PC-9 (cell line): ENCODE measurements around the gene MLIP. TPM values are rescaled to one million over a fixed set of nuclear protein-coding genes. Genes with fewer than 3 reads are reported as not detected.

Source experiments
- BruUV-seq: library from RNA; stranded (reverse); fragments of 400-500 nt; replicated peaks from 2 replicates; lab custom pipeline; 2021; lab: Mats Ljungman, UMichigan
- CTCF ChIA-PET: fragments of 300-600 bp; sonication (Branson Sonifier 250); formaldehyde crosslinking; loops from one replicate; lab custom pipeline; 2022; ENCODE audit warnings: antibody characterized with exemption; lab: Charles Lee
- POLR2A ChIA-PET: fragments of 300-600 bp; sonication (Branson Sonifier 250); formaldehyde crosslinking; loops from one replicate; lab custom pipeline; 2022; ENCODE audit warnings: antibody characterized with exemption; ENCODE audit not compliant: unreplicated experiment; lab: Charles Lee
- DNase-seq, 2 experiments: peaks; one replicate each; pipeline versions ENCODE4 v3.0.0 to v3.0.0-alpha.2; 2015 to 2022; ENCODE audit warnings: mixed read lengths in 1 of 2
- H2AFZ ChIP-seq: fragments of 200-600 bp; sonication (generic); 2 replicates; pipeline ENCODE4 v1.8.1; 2017; ENCODE audit warnings: antibody characterized with exemption
- H3F3A ChIP-seq: fragments of 200-600 bp; sonication (generic); 2 replicates; pipeline ENCODE4 v1.8.1; 2017; ENCODE audit warnings: antibody characterized with exemption, mild to moderate bottlenecking, low read depth; ENCODE audit not compliant: insufficient read depth
- H3K27ac ChIP-seq: fragments of 200-600 bp; sonication (generic); 2 replicates; pipeline ENCODE4 v1.6.1; 2016; ENCODE audit warnings: mixed run types
- H3K27me3 ChIP-seq: fragments of 200-600 bp; sonication (generic); 2 replicates; pipeline ENCODE4 v1.6.1; 2016; ENCODE audit warnings: low read depth, mixed run types; ENCODE audit not compliant: insufficient read depth
- H3K36me3 ChIP-seq: fragments of 200-600 bp; sonication (generic); 2 replicates; pipeline ENCODE4 v1.6.1; 2016; ENCODE audit warnings: low read depth, mixed run types
- H3K4me1 ChIP-seq: fragments of 200-600 bp; sonication (generic); replicated peaks from 2 replicates; pipeline ENCODE4 v1.6.1; 2016; ENCODE audit warnings: mixed run types; ENCODE audit not compliant: insufficient read depth
- H3K4me2 ChIP-seq: fragments of 200-600 bp; sonication (generic); 2 replicates; pipeline ENCODE4 v1.6.1; 2017; ENCODE audit warnings: mixed run types
- H3K4me3 ChIP-seq: fragments of 200-600 bp; sonication (generic); 2 replicates; pipeline ENCODE4 v1.6.1; 2016; ENCODE audit warnings: mixed run types
- H3K79me2 ChIP-seq: fragments of 200-600 bp; sonication (generic); 2 replicates; pipeline ENCODE4 v1.6.1; 2017; ENCODE audit warnings: low read depth, mixed run types
- H3K9me2 ChIP-seq: fragments of 200-600 bp; sonication (generic); 2 replicates; pipeline ENCODE4 v1.8.1; 2017; ENCODE audit warnings: mild to moderate bottlenecking; ENCODE audit not compliant: insufficient read depth
- H3K9me3 ChIP-seq: fragments of 200-600 bp; sonication (generic); 2 replicates; pipeline ENCODE4 v1.8.1; 2016; ENCODE audit warnings: low read depth; ENCODE audit not compliant: insufficient read depth
- H4K20me1 ChIP-seq: fragments of 200-600 bp; sonication (generic); 2 replicates; pipeline ENCODE4 v1.8.1; 2017; ENCODE audit not compliant: insufficient read depth
- CTCF ChIP-seq: fragments of 200-600 bp; sonication (generic); conservative IDR thresholded peaks from 2 replicates; pipeline ENCODE4 v1.6.1; 2017; ENCODE audit warnings: mixed run types, antibody characterized with exemption, mild to moderate bottlenecking, moderate library complexity
- EZH2 ChIP-seq: fragments of 200-600 bp; sonication (generic); IDR thresholded peaks from 2 replicates; pipeline ENCODE4 v1.8.0; 2017; ENCODE audit warnings: antibody characterized with exemption, low read depth
- intact Hi-C: fragments of 100-400 bp; cut with micrococcal nuclease; formaldehyde crosslinking; loops from one replicate; pipeline ENCODE4 v1.10.0; 2022; ENCODE audit not compliant: unreplicated experiment
- total RNA-seq: library from RNA; stranded (reverse); gene quantifications from 2 replicates; pipeline ENCODE4 v1.2.3, GENCODE V29; 2021

Gene MLIP
- total RNA-seq, 1 experiment from 2014 or later, result 0.79 TPM

- ChIA-PET CTCF (no interaction called here), POLR2A (no interaction called here)
- Histone ChIP-seq H3K4me3 (no peak overlapping the region), H3F3A (no peaks in the 10 kb centered on the region), H3K27ac (no peak overlapping the region), H3K36me3 (no peaks in the 10 kb centered on the region), H2AFZ (no peak overlapping the region), H3K9me2 (no peaks in the 10 kb centered on the region), H4K20me1 (no peaks in the 10 kb centered on the region), H3K4me1 (no peaks in the 10 kb centered on the region), H3K79me2 (no peaks in the 10 kb centered on the region), H3K27me3 (no peaks in the 10 kb centered on the region), H3K9me3 (no peaks in the 10 kb centered on the region), H3K4me2 (no peak overlapping the region)
- no TSS peak for BruUV-seq
- no peak for TF ChIP-seq EZH2
- no peak for TF ChIP-seq CTCF
- intact Hi-C loops, result no loop called here
- no peak for DNase-seq
Measured at GRCh38 chr6:54291738-54292137, 180.5 kb downstream of the MLIP start.

- Histone ChIP-seq H3K36me3 (no peaks in the 10 kb centered on the region), H3K9me3 (no peaks in the 10 kb centered on the region; the same call in 1 of the 2 replicates), H2AFZ (no peak overlapping the region), H4K20me1 (no peaks in the 10 kb centered on the region), H3K4me2 (no peak overlapping the region), H3K79me2 (no peaks in the 10 kb centered on the region), H3K4me1 (no peaks in the 10 kb centered on the region), H3K4me3 (no peak overlapping the region), H3K27me3 (no peaks in the 10 kb centered on the region), H3K27ac (no peak overlapping the region), H3K9me2 (no peaks in the 10 kb centered on the region), H3F3A (no peaks in the 10 kb centered on the region)
- intact Hi-C loops, result no loop called here
- BruUV-seq, result no TSS peak
- DNase-seq, result no peak
- ChIA-PET CTCF (no interaction called here), POLR2A (no interaction called here)
- TF ChIP-seq EZH2, result no peak
Measured at GRCh38 chr6:54294965-54295532, 183.8 kb downstream of the MLIP start.

GRCh38 chr6:54299542-54300269, 188.5 kb downstream of the MLIP start:
- H4K20me1 ChIP-seq, result no peaks in the 10 kb centered on the region
- H3K4me3 ChIP-seq, result no peak overlapping the region
- no peak overlapping the region for H2AFZ ChIP-seq
- H3K27me3 ChIP-seq, result no peaks in the 10 kb centered on the region
- no peak for TF ChIP-seq CTCF
- TF ChIP-seq EZH2, result no peak
- no peaks in the 10 kb centered on the region for H3F3A ChIP-seq
- H3K9me3 ChIP-seq, result no peaks in the 10 kb centered on the region; the same call in 1 of the 2 replicates
- H3K4me1 ChIP-seq, result no peaks in the 10 kb centered on the region
- H3K4me2 ChIP-seq, result no peak overlapping the region
- H3K27ac ChIP-seq, result no peak overlapping the region
- H3K36me3 ChIP-seq, result no peaks in the 10 kb centered on the region
- no peaks in the 10 kb centered on the region for H3K9me2 ChIP-seq
- no TSS peak for BruUV-seq
- H3K79me2 ChIP-seq, result no peaks in the 10 kb centered on the region
- intact Hi-C loops, result no loop called here
- ChIA-PET CTCF (no interaction called here), POLR2A (no interaction called here)
- no peak for DNase-seq
